Activated T-helper 1 cell treated with anti-CD3 and anti-CD28 coated beads, Interleukin-2, amount 50 U/mL, for 16 hours (primary cell): Measurements from ENCODE around the gene CDHR3.
"Not testable (repeated sequence)": the region's sequence is repeated elsewhere in the genome, so short reads cannot be mapped to it uniquely, and the experiment has no call there.

Experiments used
- DNase-seq, 2 donors: peaks; one replicate each; pipeline ENCODE4 v3.0.0-alpha.2; 2020; ENCODE audit warnings: low read depth in 1 of 2, low spot score in 1 of 2

Gene CDHR3

GRCh38 chr7:105962353-105962752, 711 bp upstream of the CDHR3 start:
- no peak for DNase-seq

- DNase-seq, result no peak
Measured at GRCh38 chr7:105971845-105972244, 8.8 kb downstream of the CDHR3 start.

GRCh38 chr7:105972276-105972675, 9.2 kb downstream of the CDHR3 start:
- no peak for DNase-seq

GRCh38 chr7:105974471-105974870, 11.4 kb downstream of the CDHR3 start:
- no peak for DNase-seq

- DNase-seq, result no peak
Measured at GRCh38 chr7:105975770-105976417, 12.8 kb downstream of the CDHR3 start.

- no peak for DNase-seq
Measured at GRCh38 chr7:105976868-105977267, 13.8 kb downstream of the CDHR3 start.

- no peak for DNase-seq
Measured at GRCh38 chr7:105978035-105978434, 15.0 kb downstream of the CDHR3 start.

- no peak for DNase-seq
Measured at GRCh38 chr7:105978974-105979373, 15.9 kb downstream of the CDHR3 start.

GRCh38 chr7:105979405-105979804, 16.3 kb downstream of the CDHR3 start:
- DNase-seq, result no peak

GRCh38 chr7:105980645-105981396, 17.8 kb downstream of the CDHR3 start:
- no peak for DNase-seq

- DNase-seq, result no peak
Measured at GRCh38 chr7:105982388-105982787, 19.3 kb downstream of the CDHR3 start.

GRCh38 chr7:105984808-105985207, 21.7 kb downstream of the CDHR3 start:
- DNase-seq, result not testable (repeated sequence)

GRCh38 chr7:105985229-105985628, 22.2 kb downstream of the CDHR3 start:
- DNase-seq, result no peak

GRCh38 chr7:105985672-105986215, 22.7 kb downstream of the CDHR3 start:
- DNase-seq, result no peak

GRCh38 chr7:105987046-105987445, 24.0 kb downstream of the CDHR3 start:
- no peak for DNase-seq

GRCh38 chr7:105988276-105988675, 25.2 kb downstream of the CDHR3 start:
- DNase-seq, result no peak

GRCh38 chr7:105989191-105989590, 26.1 kb downstream of the CDHR3 start:
- no peak for DNase-seq

GRCh38 chr7:105989686-105990085, 26.6 kb downstream of the CDHR3 start:
- no peak for DNase-seq

- no peak for DNase-seq
Measured at GRCh38 chr7:105990141-105990540, 27.1 kb downstream of the CDHR3 start.

GRCh38 chr7:105990727-105991453, 27.8 kb downstream of the CDHR3 start:
- no peak for DNase-seq

GRCh38 chr7:105992905-105993304, 29.8 kb downstream of the CDHR3 start:
- DNase-seq, result no peak
